Fibroblast of villous mesenchyme (primary cell): ENCODE results near the gene CD6. TPM values are rescaled to one million over a fixed set of nuclear protein-coding genes. Genes with fewer than 3 reads are reported as not detected.

ENCODE experiments used
- DNase-seq: peaks from one replicate; pipeline ENCODE4 v3.0.0-alpha.2; 2010; ENCODE audit warnings: low read depth
- H3K4me3 ChIP-seq: 2 replicates; pipeline ENCODE4 v1.5.1; 2011; ENCODE audit warnings: low read depth, mild to moderate bottlenecking, low read length
- CTCF ChIP-seq: IDR thresholded peaks from 2 replicates; pipeline ENCODE4 v1.5.1; 2012; ENCODE audit warnings: low read depth, mild to moderate bottlenecking, low read length; ENCODE audit not compliant: insufficient read depth
- total RNA-seq: library from RNA; depleted of rRNA; stranded (reverse); fragments of >200 nt; gene quantifications from 2 replicates; pipeline ENCODE4 v1.2.3, GENCODE V29; 2012

The CD6 gene
- total RNA-seq, 1 donor = not detected

GRCh38 chr11:60987577-60988277, 16.2 kb downstream of the CD6 start:
- H3K4me3 ChIP-seq = no peak overlapping the region
- no peak for DNase-seq
- TF ChIP-seq CTCF = no peak

GRCh38 chr11:60988658-60989057, 17.2 kb downstream of the CD6 start:
- DNase-seq = no peak
- no peak overlapping the region for H3K4me3 ChIP-seq
- no peak for TF ChIP-seq CTCF

- no peak overlapping the region for H3K4me3 ChIP-seq
- no peak for TF ChIP-seq CTCF
- no peak for DNase-seq
Measured at GRCh38 chr11:60989093-60989650, 17.7 kb downstream of the CD6 start.

- no peak overlapping the region for H3K4me3 ChIP-seq
- DNase-seq = no peak
- TF ChIP-seq CTCF = no peak
Measured at GRCh38 chr11:60991457-60991856, 20.0 kb downstream of the CD6 start.

- no peak for DNase-seq
- no peak overlapping the region for H3K4me3 ChIP-seq
- TF ChIP-seq CTCF = no peak
Measured at GRCh38 chr11:60992842-60993409, 21.4 kb downstream of the CD6 start.

GRCh38 chr11:60993615-60994014, 22.1 kb downstream of the CD6 start:
- no peak for TF ChIP-seq CTCF
- no peak for DNase-seq
- no peak overlapping the region for H3K4me3 ChIP-seq
